ENCODE data around the gene BORCS6.

The BORCS6 gene

GRCh38 chr17:8141741-8142140, 48.2 kb downstream of the BORCS6 start:
- DNase-seq, result peak; percentile 23

GRCh38 chr17:8141045-8141444, 48.9 kb downstream of the BORCS6 start:
- peak; percentile 19 for DNase-seq

GRCh38 chr17:8140065-8141029, 49.6 kb downstream of the BORCS6 start:
- DNase-seq, result peak; percentile 27

DNA sequence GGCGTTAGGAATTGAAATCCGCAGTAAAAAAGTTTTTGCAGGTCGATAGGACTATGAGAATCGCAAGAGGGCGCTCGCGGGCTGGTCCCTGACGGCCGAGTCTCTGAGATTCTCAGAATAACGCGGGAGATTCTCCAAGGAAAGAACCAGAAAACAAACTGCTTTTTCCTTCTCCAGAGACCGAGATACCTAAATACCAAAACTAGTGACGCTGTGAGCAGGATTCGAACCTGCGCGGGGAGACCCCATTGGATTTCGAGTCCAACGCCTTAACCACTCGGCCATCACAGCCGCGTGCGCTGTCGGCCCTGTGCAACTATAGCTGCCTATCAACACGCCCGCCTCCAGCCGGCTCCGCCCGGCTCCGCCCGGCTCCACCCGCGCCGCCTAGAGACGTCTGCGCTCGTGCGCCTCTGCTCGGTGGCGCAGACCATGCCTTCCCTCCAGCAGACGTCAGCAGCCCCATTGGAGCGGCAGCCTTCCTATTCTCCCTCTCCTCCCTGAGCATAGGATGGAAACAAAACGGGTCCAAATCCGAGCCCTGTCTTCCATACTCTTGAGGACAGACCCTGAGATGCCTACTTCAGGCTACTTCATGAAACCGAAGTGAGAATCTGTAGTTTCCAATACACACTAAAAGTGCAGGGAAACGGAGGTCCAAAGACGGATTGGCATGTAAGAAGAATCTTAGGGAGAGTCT, 51.2 kb downstream of the BORCS6 start:
- peak; percentile 99 for DNase-seq

GRCh38 chr17:8138374-8138671, 51.7 kb downstream of the BORCS6 start:
- no peak for DNase-seq
